Measurements from ENCODE around the gene VIM.

Gene VIM

DNA sequence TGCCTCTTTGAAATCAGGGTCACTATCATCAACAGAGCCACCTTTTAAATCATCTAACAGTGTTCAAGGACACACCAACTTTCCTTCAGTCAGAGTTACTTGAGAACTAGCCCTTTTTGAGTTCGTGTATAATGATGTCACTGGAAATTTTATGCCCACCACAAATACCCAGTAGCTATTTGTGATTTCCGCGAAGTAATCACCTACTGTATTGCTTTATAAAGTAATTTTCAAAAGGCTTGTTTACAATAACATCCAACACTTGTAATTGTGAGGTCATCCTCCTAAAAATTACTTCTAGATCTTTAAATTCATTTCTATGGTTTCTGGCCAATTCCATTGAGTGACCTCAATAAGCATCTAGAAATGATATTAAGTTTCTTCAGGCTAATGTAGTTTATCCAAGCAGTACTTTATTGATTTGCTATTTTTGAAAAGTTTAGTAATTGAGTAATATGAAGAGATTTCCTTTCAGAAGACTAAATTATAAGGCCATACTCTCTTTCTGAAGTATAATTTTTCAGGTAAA lies 39.3 kb upstream of the VIM start:
- no peak for DNase-seq
- Histone ChIP-seq H3K27me3 (no peaks in the 10 kb centered on the region), H3K4me1 (no peaks in the 10 kb centered on the region), H3K36me3 (no peaks in the 10 kb centered on the region), H3K4me3 (ENCODE audit: low read depth, low read length) (no peak overlapping the region), H3K9me3 (no peaks in the 10 kb centered on the region)
- TF ChIP-seq, protein P1, sequence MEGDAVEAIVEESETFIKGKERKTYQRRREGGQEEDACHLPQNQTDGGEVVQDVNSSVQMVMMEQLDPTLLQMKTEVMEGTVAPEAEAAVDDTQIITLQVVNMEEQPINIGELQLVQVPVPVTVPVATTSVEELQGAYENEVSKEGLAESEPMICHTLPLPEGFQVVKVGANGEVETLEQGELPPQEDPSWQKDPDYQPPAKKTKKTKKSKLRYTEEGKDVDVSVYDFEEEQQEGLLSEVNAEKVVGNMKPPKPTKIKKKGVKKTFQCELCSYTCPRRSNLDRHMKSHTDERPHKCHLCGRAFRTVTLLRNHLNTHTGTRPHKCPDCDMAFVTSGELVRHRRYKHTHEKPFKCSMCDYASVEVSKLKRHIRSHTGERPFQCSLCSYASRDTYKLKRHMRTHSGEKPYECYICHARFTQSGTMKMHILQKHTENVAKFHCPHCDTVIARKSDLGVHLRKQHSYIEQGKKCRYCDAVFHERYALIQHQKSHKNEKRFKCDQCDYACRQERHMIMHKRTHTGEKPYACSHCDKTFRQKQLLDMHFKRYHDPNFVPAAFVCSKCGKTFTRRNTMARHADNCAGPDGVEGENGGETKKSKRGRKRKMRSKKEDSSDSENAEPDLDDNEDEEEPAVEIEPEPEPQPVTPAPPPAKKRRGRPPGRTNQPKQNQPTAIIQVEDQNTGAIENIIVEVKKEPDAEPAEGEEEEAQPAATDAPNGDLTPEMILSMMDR (IDR thresholded peaks at IDR 0.05; ENCODE audit: low read depth, low read length), result no peak

DNA sequence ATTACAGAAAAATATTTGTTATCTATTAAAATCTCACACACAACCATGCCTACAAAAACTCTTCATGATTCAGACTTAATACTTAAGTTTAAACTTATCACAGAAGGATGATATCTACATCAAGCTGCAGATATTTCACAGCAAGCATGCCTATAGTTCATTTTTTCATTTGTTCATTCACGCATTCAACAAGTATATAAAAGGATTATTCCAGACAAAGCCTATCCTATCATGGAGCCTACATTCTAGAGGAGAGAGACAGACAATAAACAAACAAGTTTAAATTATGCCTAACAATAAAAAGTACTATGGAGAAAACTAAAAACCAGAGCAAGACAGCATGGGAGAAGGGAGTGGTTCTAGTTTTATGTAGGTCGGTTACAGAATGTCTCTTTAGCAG lies 37.4 kb upstream of the VIM start:
- DNase-seq, result no peak

DNA sequence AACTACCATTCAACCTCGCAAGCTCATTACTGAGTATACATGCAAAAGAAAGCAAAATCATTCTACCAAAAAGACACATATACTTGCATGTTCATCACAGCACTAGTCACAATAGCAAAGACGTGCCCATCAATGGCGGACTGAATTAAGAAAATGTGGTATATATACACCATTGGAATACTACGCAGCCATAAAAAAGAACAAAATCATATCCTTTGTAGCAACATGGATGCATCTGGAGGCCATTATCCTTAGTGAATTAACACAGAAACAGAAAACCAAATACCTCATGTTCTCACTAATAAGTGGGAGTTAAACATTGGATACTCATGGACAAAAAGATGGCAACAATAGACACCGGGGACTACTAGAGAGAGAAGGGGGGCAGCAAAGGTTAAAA lies 33.0 kb upstream of the VIM start:
- no peak overlapping the region for H3K4me3 ChIP-seq (ENCODE audit: low read depth, low read length)
- H3K36me3 ChIP-seq, result no peaks in the 10 kb centered on the region
- no peak for DNase-seq
- H3K4me1 ChIP-seq, result no peaks in the 10 kb centered on the region
- 0 out of 2 replicates have a peak, but pooled peaks cover 2% of the 10 kb centered on the region for H3K9me3 ChIP-seq
- TF ChIP-seq, protein P1 (IDR thresholded peaks at IDR 0.05; ENCODE audit: low read depth, low read length), result no peak
- no peaks in the 10 kb centered on the region for H3K27me3 ChIP-seq

More for the DNA sequence above, 37.4 kb upstream of the VIM start:
- TF ChIP-seq, protein P1 (IDR thresholded peaks at IDR 0.05; ENCODE audit: low read depth, low read length), result no peak
- Histone ChIP-seq H3K4me1 (no peaks in the 10 kb centered on the region), H3K27me3 (no peaks in the 10 kb centered on the region), H3K9me3 (0 out of 2 replicates have a peak, but pooled peaks cover 2% of the 10 kb centered on the region), H3K36me3 (no peaks in the 10 kb centered on the region), H3K4me3 (ENCODE audit: low read depth, low read length) (no peak overlapping the region)

DNA sequence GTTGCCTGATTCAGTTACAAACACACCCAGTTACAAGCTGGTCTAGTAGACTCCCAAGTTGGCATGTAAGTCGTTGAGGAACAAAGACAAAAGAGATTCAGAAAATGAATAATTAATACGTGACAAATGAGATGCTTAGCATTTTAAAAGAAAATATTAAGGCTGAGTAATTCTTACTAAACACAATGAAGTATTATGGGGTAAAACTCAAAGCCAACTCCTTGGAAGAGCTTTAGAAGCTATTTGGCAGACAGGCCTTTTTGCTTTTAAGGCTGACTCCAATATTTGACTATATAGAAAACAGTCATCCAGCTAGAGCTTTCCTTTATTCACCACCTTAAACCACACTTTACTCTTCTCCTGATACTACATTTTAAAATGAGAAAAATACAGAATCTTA lies 32.0 kb upstream of the VIM start:
- Histone ChIP-seq H3K9me3 (0 out of 2 replicates have a peak, but pooled peaks cover 2% of the 10 kb centered on the region), H3K27me3 (no peaks in the 10 kb centered on the region), H3K4me1 (no peaks in the 10 kb centered on the region), H3K36me3 (no peaks in the 10 kb centered on the region), H3K4me3 (ENCODE audit: low read depth, low read length) (no peak overlapping the region)
- DNase-seq, result no peak
- TF ChIP-seq, protein P1 (IDR thresholded peaks at IDR 0.05; ENCODE audit: low read depth, low read length), result no peak

DNA sequence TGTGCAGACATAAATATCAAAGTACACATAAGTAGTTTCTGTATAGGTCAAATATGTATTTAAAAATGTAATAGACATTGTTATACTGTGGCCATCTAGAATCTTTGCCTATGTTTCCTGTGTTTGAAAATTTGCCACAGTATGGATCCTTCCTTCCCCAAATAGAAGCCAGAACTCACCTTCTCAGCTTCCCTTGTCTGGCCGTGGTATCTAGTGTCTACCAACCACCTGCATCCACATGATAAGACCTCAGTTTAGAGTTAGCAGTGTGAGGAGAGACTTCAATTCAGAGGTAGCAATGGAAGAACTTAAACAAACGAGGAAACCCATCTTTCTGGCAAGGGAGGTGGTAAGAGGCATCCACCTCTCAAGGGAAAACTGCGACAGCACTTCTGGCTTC lies 31.5 kb upstream of the VIM start:
- H3K9me3 ChIP-seq, result 0 out of 2 replicates have a peak, but pooled peaks cover 2% of the 10 kb centered on the region
- no peaks in the 10 kb centered on the region for H3K36me3 ChIP-seq

DNA sequence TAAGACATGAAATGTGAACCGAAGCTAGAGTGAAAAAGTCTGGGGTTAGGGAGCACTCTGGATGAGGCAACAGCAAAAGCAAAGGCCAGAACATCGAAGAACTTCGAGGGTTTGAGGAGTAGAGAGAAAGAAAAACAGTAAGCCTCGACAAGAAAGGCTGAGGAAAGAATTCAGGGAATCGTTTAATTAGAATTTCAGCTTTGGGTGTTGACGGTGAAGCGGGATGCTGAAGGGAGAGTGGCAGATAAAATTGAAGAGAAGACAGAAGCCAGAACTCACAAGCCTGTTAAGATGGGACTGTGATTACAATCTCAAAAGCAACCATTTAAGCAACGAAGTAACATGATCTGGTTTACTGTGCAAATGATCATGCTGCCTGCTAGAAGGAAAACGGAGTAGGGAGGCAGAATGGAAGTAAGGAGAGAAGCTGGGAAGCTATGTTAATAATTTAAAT lies 28.7 kb upstream of the VIM start:
- TF ChIP-seq, protein P1 (IDR thresholded peaks at IDR 0.05; ENCODE audit: low read depth, low read length), result no peak
- H3K4me3 ChIP-seq (ENCODE audit: low read depth, low read length), result peak overlapping the region; percentile 88
- H3K4me1 ChIP-seq, result peaks cover 4% of the 10 kb centered on the region; the same call in 1 of the 2 replicates

More for the DNA sequence above, 31.5 kb upstream of the VIM start:
- Histone ChIP-seq H3K27me3 (no peaks in the 10 kb centered on the region), H3K4me1 (no peaks in the 10 kb centered on the region), H3K4me3 (ENCODE audit: low read depth, low read length) (no peak overlapping the region)
- TF ChIP-seq, protein P1 (IDR thresholded peaks at IDR 0.05; ENCODE audit: low read depth, low read length), result no peak
- DNase-seq, result no peak

More for the DNA sequence above, 28.7 kb upstream of the VIM start:
- Histone ChIP-seq H3K27me3 (no peaks in the 10 kb centered on the region), H3K9me3 (0 out of 2 replicates have a peak, but pooled peaks cover 2% of the 10 kb centered on the region), H3K36me3 (no peaks in the 10 kb centered on the region)
- DNase-seq, result peak; percentile 14
